Left lobe of liver (tissue), 2 donors: ENCODE measurements around the gene TBC1D22A. TPM values are rescaled to one million over a fixed set of nuclear protein-coding genes. Genes with fewer than 3 reads are reported as not detected.

Experiments
- ATAC-seq: fragments of 200-7000 bp; cut with Tn5 transposase; one replicate; pipeline ENCODE4 v1.9.1; 2020; ENCODE audit warnings: mild to moderate bottlenecking, moderate library complexity
- DNase-seq: peaks from one replicate; pipeline ENCODE4 v3.0.0-alpha.2; 2020; ENCODE audit warnings: low spot score
- total RNA-seq: library from RNA; stranded (reverse); gene quantifications from one replicate; pipeline ENCODE4 v1.2.1, GENCODE V29; 2021
- donor health status: DM: no; HTN: no; CAD: no; lungs with moderate emphysema.
- donor health status: DM: no; HTN: yes; CAD: no.

The TBC1D22A gene
- total RNA-seq, 1 donor from 2014 or later, result 12.4 TPM

DNA sequence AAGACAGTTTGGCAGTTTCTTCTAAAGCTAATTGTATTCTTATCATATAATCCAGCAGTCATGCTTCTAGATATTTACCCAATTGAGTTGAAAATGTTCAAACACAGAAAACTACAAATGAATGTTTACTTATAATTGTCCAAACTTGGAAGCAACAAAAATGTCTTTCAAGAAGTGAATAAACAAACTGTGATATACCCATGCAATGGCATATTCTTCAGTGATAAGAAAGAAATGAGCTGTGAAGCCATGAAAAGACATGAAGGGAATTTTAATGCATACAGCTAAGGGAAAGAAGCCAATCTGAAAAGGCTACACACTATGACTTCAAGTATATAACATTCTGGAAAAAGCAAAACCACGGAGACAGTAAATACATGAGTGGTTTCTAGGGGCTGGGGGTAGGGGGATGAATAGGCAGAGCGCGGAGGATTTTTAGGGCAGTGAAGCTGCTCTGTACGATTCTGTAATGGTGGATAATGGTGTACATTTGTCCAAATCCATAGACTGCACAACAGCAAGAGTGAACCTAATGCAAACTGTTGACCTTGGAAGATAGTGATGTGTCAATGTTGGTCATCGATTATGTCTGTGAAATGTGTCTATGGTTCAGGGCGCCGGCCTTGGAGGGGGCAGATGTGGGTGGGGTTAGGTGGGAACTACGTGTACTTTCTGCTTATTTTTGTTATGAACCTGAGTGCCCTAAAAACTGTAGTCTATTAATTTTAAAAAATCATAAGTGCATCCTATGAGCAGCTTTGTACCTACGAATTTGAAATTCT, 424.9 kb downstream of the TBC1D22A start:
- ATAC-seq (no peak), DNase-seq (no peak)

DNA sequence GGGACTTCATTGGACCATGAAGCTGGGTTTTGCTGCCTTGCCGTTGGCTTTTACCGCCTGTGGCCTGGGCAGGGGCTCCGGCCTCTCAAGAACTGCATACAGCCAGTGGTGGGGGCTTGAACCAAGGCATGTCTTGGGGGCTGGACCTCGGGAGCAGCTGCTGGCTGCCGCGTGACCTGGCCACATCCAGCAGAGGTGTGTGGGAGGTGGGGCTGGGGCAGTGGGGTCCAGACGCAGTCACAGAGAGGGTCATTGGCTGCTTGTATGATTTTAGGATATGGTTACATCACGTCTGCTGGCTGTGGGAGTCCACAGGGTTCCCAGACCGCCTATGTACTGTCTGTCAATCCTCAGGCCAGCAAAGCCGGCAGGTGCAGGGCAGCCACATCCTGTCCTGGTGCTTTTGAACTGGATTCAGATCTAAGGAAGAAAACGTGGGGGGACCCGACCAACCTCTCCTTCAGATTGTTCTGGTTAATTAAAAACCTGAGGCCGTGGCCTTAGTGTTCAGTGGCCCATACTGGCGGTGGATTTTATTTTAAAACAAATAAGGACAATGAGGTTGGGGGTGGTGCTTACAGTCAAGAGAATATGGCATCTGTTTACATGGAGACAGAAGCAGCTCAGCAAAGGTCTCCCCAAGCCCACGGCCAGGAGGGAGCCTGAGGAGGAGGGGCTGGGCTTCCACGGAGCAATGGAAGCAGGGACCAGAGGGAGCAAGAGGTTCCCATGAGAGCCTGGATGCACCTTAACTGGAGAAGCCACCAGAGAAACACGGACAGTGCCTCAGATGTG, 426.0 kb downstream of the TBC1D22A start:
- ATAC-seq (no peak), DNase-seq (peak; percentile 31)

GRCh38 chr22:47189056-47189916, 426.8 kb downstream of the TBC1D22A start:
- DNase-seq (peak; percentile 34), ATAC-seq (no peak)

GRCh38 chr22:47190276-47190956, 428.0 kb downstream of the TBC1D22A start:
- ATAC-seq (no peak), DNase-seq (peak; percentile 40)

DNA sequence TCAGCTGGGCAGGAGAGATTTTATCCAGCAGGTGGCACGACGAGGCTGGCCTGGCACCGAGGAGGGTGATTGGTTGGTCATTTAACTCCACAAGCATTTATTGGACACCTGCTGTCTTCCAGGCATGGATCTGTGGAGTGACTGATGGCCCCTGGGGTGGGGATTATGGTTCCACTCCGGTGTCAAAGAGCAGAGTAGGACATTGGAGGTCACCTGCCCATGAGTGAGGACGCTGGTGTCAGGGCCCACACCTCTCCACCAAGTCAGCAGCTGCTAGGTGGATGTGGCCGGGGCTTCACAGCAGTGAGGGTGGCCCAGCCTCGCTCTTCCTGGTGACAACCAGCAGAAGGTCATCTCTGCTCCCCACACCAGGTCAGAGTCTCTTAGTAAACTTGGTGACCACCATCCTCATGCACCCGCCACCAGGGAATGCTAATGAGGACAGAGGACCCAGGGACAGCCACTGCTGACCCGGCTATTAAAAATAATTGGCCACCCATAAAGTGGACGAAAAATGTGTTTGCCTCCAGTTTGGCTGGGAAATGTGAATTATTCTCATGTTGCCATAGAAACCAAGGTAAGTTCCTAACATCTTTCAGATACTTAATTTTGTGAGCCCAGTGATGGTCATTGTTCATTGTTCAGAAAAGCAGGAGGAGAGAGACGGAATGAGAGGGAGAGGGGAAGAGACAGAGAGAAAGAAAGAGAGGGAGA, 428.7 kb downstream of the TBC1D22A start:
- ATAC-seq (no peak), DNase-seq (peak; percentile 40)

DNA sequence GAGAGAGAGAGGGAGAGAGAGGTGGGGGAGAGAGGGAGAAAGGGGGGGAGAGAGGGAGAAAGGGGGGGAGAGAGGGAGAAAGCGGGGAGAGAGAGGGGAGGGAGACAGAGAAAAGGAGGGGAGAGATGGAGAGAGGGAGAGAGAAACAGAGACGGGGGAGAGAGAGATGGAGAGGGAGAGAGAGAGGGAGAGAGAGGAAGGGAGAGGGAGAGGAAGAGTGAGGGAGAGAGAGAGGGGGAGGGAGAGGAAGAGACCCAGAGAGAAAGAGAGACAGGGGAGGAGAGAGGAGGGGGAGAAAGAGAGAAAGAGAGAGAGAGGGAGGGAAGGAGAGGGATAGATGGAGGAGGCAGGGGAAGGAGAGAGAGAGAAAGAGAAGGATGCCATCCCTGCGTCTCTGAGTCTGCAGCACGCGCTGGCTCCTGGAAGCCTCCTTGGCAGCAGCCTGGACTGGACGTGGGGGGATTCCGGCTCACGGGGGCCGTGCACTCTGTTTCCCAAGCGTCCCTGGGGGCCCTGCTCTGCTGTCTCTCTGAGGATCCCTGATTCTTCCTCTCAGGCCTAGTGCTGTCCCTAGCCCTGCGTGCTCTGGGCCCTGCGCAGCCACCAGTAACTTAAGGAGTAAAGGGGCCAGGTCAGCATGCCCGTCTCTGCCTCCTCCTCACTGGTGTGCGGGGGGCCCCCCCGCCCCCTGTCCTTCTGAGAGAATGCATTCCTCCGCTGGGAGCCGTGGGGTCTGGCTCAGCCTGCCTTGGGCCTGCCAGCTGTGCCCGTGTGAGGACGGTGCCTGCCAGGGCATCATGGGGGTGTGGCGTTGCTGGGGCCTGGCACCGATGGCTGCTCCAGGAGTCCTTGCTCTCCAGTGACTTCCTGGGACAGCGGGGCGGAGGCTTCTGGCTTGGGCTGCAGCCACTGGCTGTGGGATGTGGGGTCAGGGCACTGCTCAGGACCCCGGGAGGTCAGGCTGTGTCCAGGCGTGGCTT, 429.5 kb downstream of the TBC1D22A start:
- DNase-seq (peak; percentile 37), ATAC-seq (peak; percentile 13)

GRCh38 chr22:47192651-47193437, 430.4 kb downstream of the TBC1D22A start:
- DNase-seq (peak; percentile 40), ATAC-seq (no peak)

- DNase-seq (peak; percentile 27), ATAC-seq (no peak)
Measured at GRCh38 chr22:47193606-47194329, 431.3 kb downstream of the TBC1D22A start.

GRCh38 chr22:47194476-47195155, 432.2 kb downstream of the TBC1D22A start:
- no peak for ATAC-seq
- peak; percentile 35 for DNase-seq

- ATAC-seq, result no peak
- DNase-seq, result peak; percentile 30
Measured at GRCh38 chr22:47195156-47195483, 432.7 kb downstream of the TBC1D22A start.

- ATAC-seq (no peak), DNase-seq (peak; percentile 44)
Measured at GRCh38 chr22:47195484-47196165, 433.2 kb downstream of the TBC1D22A start.

- ATAC-seq (no peak), DNase-seq (peak; percentile 44)
Measured at GRCh38 chr22:47196166-47196849, 433.9 kb downstream of the TBC1D22A start.

DNA sequence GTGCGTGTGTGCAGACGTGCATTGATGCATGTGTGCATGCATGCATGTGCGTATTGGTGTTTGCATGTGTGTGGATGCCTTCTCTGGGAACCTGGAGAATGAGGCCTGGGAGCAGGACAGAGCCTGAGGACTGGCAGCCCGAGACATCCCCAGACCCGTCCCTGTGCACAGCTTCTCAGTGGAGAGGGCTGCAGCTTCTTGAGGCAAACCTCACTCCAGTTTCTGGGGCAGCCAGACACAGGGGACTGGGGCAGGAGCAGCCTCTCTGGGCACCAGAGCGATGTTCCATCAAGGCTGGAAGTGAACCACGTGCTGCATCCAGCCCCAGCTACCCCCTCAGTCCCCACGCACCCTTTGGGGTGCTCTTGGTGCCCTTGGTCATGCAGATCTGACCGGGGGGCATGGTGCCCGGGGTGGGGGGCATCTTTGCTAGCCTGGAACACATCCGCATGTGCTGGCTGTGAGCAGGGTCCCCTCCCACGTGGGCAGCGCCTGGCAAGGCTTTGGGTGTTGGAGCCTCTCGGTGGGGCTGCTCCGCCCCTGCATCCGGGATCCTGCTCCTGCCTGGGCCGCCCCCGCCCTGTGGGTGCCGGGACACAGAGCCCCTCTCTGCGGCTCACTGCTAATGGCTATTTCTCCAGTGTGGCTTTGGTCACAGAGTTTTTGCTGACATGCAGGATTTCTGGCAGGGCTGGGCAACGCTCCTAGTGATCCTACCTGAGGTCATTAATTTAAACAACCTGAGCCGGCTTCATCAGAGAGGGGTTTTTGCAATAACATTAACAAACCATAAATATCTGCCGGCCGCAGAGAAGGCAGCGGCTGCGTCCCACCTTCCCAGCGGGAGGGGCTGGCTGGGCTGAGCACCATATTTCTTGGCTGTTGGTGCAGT, 434.7 kb downstream of the TBC1D22A start:
- ATAC-seq (no peak), DNase-seq (peak; percentile 48)

DNA sequence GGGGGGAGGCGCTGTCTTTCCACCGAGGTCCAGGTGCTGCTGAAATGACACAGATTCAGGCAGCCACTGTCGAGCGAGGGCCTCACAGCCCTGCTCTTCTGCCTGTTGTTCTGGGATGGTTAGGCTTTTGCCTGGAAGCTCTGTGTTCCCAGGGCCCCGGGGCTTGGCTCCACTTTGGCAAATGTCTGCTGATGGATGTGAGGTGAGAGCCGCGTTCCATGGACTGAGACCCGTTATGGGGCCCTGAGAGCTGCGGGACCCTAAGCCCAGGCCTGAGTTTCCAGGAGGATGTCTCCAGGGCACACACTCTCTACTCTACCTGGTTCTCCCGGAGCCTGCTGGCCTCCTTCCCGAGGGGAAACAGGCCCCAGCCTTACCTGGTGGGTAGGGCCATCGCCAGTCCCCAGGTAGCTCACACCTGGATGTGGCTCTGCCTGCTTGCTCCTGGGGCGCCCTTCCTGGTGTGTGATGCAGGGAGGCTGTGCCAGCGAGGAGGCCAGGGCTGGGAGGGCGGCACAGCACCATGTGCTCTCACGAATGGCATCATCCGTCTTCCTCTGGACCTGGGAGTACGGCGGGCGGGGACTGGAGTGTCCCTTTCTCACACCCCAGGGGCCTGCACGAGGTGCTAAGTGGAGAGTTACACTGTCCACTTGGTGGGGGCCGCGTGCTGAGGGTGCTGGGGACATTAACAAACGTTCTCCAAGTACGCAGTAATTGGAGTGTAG, 435.5 kb downstream of the TBC1D22A start:
- DNase-seq (peak; percentile 39), ATAC-seq (no peak)
